ENCODE measurements around the gene MATN1.

Gene MATN1

DNA sequence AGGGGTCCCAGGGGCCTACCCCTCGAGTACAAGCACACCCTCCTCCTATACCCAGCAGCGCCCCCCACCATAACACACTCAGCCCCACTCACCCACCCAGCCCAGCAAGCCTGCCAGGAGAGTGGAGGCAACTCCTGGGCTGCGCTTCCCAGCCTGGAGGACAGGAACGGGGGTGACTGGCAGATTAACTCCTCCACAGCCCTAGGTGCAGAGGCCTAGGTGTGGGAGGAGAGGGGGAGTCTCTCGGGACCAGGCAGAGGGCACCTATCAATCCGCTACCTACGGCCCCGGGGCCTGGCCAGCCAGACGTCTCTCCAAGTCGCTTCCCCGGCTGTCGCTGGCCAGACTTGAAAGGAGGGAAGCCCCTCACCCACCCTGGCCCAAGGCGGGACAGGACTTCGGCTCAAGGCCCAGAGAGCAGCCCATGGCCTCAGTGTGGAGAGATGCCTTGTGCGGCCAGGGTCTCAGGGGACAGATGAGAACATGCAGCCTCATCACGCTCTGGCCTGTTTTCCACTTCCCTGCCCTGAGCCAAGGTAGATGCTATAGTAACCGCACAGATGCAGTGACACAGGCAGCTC is 24.9 kb downstream of the MATN1 start:
- Histone ChIP-seq H3K79me2 (ENCODE audit: insufficient read depth, low read length) (no peaks in the 10 kb centered on the region), H3K27me3 (ENCODE audit: insufficient read depth, low read length) (no peaks in the 10 kb centered on the region), H3K36me3 (ENCODE audit: insufficient read depth, low read length) (no peaks in the 10 kb centered on the region), H3K4me1 (ENCODE audit: insufficient read depth, low read length, severe bottlenecking) (no peaks in the 10 kb centered on the region), H3K9me2 (ENCODE audit: low read depth, low read length) (no peaks in the 10 kb centered on the region), H4K20me1 (ENCODE audit: insufficient read depth, low read length) (no peaks in the 10 kb centered on the region), H3F3A (ENCODE audit: insufficient read depth, low read length) (no peaks in the 10 kb centered on the region), H3K27ac (ENCODE audit: low read depth, low read length, poor library complexity, severe bottlenecking) (no peak overlapping the region), H3K4me2 (ENCODE audit: low read length) (no peak overlapping the region), H2AFZ (ENCODE audit: low read length) (no peak overlapping the region), H3K9ac (ENCODE audit: low read length) (no peak overlapping the region), H3K9me3 (ENCODE audit: low read length) (no peaks in the 10 kb centered on the region), H3K4me3 (ENCODE audit: low read depth, low read length, poor library complexity, severe bottlenecking) (no peak overlapping the region)
- TF ChIP-seq, protein P1, sequence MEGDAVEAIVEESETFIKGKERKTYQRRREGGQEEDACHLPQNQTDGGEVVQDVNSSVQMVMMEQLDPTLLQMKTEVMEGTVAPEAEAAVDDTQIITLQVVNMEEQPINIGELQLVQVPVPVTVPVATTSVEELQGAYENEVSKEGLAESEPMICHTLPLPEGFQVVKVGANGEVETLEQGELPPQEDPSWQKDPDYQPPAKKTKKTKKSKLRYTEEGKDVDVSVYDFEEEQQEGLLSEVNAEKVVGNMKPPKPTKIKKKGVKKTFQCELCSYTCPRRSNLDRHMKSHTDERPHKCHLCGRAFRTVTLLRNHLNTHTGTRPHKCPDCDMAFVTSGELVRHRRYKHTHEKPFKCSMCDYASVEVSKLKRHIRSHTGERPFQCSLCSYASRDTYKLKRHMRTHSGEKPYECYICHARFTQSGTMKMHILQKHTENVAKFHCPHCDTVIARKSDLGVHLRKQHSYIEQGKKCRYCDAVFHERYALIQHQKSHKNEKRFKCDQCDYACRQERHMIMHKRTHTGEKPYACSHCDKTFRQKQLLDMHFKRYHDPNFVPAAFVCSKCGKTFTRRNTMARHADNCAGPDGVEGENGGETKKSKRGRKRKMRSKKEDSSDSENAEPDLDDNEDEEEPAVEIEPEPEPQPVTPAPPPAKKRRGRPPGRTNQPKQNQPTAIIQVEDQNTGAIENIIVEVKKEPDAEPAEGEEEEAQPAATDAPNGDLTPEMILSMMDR (IDR thresholded peaks at IDR 0.05; ENCODE audit: low read length) = no peak

DNA sequence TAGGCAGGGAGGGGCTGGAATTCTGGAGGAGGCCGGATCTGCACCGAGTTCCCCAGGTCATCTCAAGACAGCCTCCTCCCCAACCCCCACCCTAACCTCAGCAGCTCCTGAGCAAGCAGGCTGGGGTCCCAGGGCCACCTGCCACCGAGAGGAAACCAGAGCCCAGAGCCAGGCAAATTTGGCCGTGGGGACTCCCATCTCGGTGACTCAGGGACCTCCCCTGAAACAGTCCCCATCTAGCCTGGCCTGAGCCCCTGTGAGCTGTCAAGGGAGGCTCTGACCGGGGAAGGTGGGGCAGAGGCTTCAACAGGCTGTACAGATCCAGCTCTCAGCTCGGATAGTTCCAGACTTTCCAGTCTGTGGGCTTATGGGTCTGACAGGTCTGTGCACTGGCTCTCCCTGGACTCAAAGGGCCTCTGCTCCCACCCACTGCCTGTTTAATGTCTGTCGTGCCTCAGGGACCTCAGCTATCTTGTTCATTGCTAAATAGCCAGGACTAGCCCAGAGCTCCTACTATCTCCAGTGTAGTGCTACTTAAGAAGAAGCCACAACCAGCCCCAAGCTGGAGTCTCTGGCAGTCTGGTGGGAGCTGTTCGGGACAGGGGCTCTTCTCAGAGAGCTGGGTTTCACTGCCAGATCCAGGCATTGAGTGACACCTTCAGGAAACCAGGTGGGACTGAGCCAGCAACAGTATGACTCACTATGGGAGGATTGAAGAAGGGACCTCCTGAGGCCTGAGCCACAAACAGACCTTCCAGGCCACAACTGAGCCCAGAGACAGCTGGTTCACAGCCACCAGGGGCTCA is 25.6 kb downstream of the MATN1 start:
- Histone ChIP-seq H3K27ac (ENCODE audit: low read depth, low read length, poor library complexity, severe bottlenecking) (no peak overlapping the region), H3K4me3 (ENCODE audit: low read depth, low read length, poor library complexity, severe bottlenecking) (no peak overlapping the region), H3K9me2 (ENCODE audit: low read depth, low read length) (no peaks in the 10 kb centered on the region), H3F3A (ENCODE audit: insufficient read depth, low read length) (no peaks in the 10 kb centered on the region), H3K4me1 (ENCODE audit: insufficient read depth, low read length, severe bottlenecking) (no peaks in the 10 kb centered on the region), H2AFZ (ENCODE audit: low read length) (no peak overlapping the region), H3K9me3 (ENCODE audit: low read length) (no peaks in the 10 kb centered on the region), H3K36me3 (ENCODE audit: insufficient read depth, low read length) (no peaks in the 10 kb centered on the region), H3K79me2 (ENCODE audit: insufficient read depth, low read length) (no peaks in the 10 kb centered on the region), H4K20me1 (ENCODE audit: insufficient read depth, low read length) (no peaks in the 10 kb centered on the region), H3K27me3 (ENCODE audit: insufficient read depth, low read length) (no peaks in the 10 kb centered on the region), H3K4me2 (ENCODE audit: low read length) (no peak overlapping the region), H3K9ac (ENCODE audit: low read length) (no peak overlapping the region)
- TF ChIP-seq, protein P1 (IDR thresholded peaks at IDR 0.05; ENCODE audit: low read length) = no peak
- TF ChIP-seq EZH2 (IDR thresholded peaks at IDR 0.05; ENCODE audit: borderline replicate concordance, low read length) = no peak

DNA sequence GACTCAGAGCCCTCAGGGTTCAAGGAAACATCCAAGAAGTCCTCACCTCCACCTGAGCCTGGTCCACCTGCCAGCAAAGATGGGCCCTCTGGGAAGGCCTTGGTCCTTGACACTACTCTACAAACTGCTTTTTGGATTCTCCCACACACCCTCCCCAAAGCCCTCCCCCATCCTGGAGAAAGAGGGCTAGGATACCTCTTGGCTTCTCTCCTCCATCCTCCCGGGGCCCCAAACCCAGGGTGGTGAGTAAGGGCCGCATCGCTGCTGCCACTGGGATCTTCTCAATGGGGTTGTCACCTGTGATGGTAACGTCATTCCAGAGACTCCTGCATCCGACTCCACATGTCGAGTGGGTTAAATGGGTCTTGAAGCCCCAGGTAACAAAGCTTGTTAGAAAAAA is 26.6 kb downstream of the MATN1 start:
- Histone ChIP-seq H3K27me3 (ENCODE audit: insufficient read depth, low read length) (no peaks in the 10 kb centered on the region), H3K4me1 (ENCODE audit: insufficient read depth, low read length, severe bottlenecking) (no peaks in the 10 kb centered on the region)
- TF ChIP-seq EZH2 (IDR thresholded peaks at IDR 0.05; ENCODE audit: borderline replicate concordance, low read length) = no peak
- TF ChIP-seq, protein P1 (IDR thresholded peaks at IDR 0.05; ENCODE audit: low read length) = no peak

More for the DNA sequence above, 26.6 kb downstream of the MATN1 start:
- Histone ChIP-seq H3F3A (ENCODE audit: insufficient read depth, low read length) (no peaks in the 10 kb centered on the region), H3K4me2 (ENCODE audit: low read length) (no peak overlapping the region), H3K27ac (ENCODE audit: low read depth, low read length, poor library complexity, severe bottlenecking) (no peak overlapping the region), H2AFZ (ENCODE audit: low read length) (no peak overlapping the region), H4K20me1 (ENCODE audit: insufficient read depth, low read length) (no peaks in the 10 kb centered on the region), H3K9ac (ENCODE audit: low read length) (no peak overlapping the region), H3K9me2 (ENCODE audit: low read depth, low read length) (no peaks in the 10 kb centered on the region), H3K4me3 (ENCODE audit: low read depth, low read length, poor library complexity, severe bottlenecking) (no peak overlapping the region), H3K79me2 (ENCODE audit: insufficient read depth, low read length) (no peaks in the 10 kb centered on the region), H3K36me3 (ENCODE audit: insufficient read depth, low read length) (no peaks in the 10 kb centered on the region), H3K9me3 (ENCODE audit: low read length) (no peaks in the 10 kb centered on the region)
